Measurements from ENCODE around the gene SECISBP2. TPM values are rescaled to one million over a fixed set of nuclear protein-coding genes. Genes with fewer than 3 reads are reported as not detected.

Gene SECISBP2
- total RNA-seq, 1 experiment from 2014 or later, result 25.7 TPM

GRCh38 chr9:89347651-89348050 lies 29.4 kb downstream of the SECISBP2 start:
- DNase-seq (ENCODE audit: low read depth), result no peak

- DNase-seq (ENCODE audit: low read depth), result no peak
These were observed 31.3 kb downstream of the SECISBP2 start for GRCh38 chr9:89349607-89350006.

- no peak for DNase-seq (ENCODE audit: low read depth)
These were observed 32.8 kb downstream of the SECISBP2 start for GRCh38 chr9:89350988-89351557.

- DNase-seq (ENCODE audit: low read depth), result no peak
These were observed 33.4 kb downstream of the SECISBP2 start for GRCh38 chr9:89351584-89352300.

GRCh38 chr9:89352451-89352850 lies 34.2 kb downstream of the SECISBP2 start:
- no peak for DNase-seq (ENCODE audit: low read depth)

GRCh38 chr9:89352874-89353649 lies 34.8 kb downstream of the SECISBP2 start:
- no peak for DNase-seq (ENCODE audit: low read depth)

GRCh38 chr9:89353989-89354388 lies 35.7 kb downstream of the SECISBP2 start:
- DNase-seq (ENCODE audit: low read depth), result no peak

- no peak for DNase-seq (ENCODE audit: low read depth)
These were observed 36.2 kb downstream of the SECISBP2 start for GRCh38 chr9:89354471-89354870.

GRCh38 chr9:89356782-89357181 lies 38.5 kb downstream of the SECISBP2 start:
- DNase-seq (ENCODE audit: low read depth), result no peak

- DNase-seq (ENCODE audit: low read depth), result no peak
These were observed 39.3 kb downstream of the SECISBP2 start for GRCh38 chr9:89357331-89358197.

GRCh38 chr9:89358376-89358916 lies 40.1 kb downstream of the SECISBP2 start:
- no peak for DNase-seq (ENCODE audit: low read depth)

GRCh38 chr9:89358985-89359384 lies 40.7 kb downstream of the SECISBP2 start:
- no peak for DNase-seq (ENCODE audit: low read depth)

- no peak for DNase-seq (ENCODE audit: low read depth)
These were observed 41.5 kb downstream of the SECISBP2 start for GRCh38 chr9:89359751-89360261.

GRCh38 chr9:89360465-89360864 lies 42.2 kb downstream of the SECISBP2 start:
- DNase-seq (ENCODE audit: low read depth), result no peak

GRCh38 chr9:89361031-89361430 lies 42.7 kb downstream of the SECISBP2 start:
- no peak for DNase-seq (ENCODE audit: low read depth)

- no peak for DNase-seq (ENCODE audit: low read depth)
These were observed 43.7 kb downstream of the SECISBP2 start for GRCh38 chr9:89361816-89362646.

- no peak for DNase-seq (ENCODE audit: low read depth)
These were observed 44.5 kb downstream of the SECISBP2 start for GRCh38 chr9:89362647-89363310.

GRCh38 chr9:89363311-89363670 lies 45.0 kb downstream of the SECISBP2 start:
- no peak for DNase-seq (ENCODE audit: low read depth)

- no peak for DNase-seq (ENCODE audit: low read depth)
These were observed 45.8 kb downstream of the SECISBP2 start for GRCh38 chr9:89363921-89364665.

All from Daoy (cell line).